ENCODE results near the gene VPS13D. TPM values are rescaled to one million over a fixed set of nuclear protein-coding genes. Genes with fewer than 3 reads are reported as not detected.
A peak's percentile ranks its signal among the peaks of the same experiment; 100 is the strongest.

The VPS13D gene
- total RNA-seq, 6 experiments from 2014 or later, result 25.9 to 36.9 (median 30.8) TPM

GRCh38 chr1:12309783-12310742 lies 80.2 kb downstream of the VPS13D start:
- no peak for TF ChIP-seq POLR2A (IDR thresholded peaks at IDR 0.05)
- no peak for TF ChIP-seq CTCF (IDR thresholded peaks at IDR 0.05)
- ATAC-seq, result no peak
- H3K4me3 ChIP-seq, result no peak overlapping the region
- no peak for DNase-seq
- intact Hi-C loops (cut with DNase I), result loop anchor here (10.0 kb wide), 1 partner anchor 345 kb away; no protein-coding TSS in a partner anchor
- H3K36me3 ChIP-seq, result peaks cover 6 to 63% (median 19%) of the 10 kb centered on the region in 4 donors
- H3K4me1 ChIP-seq, result no peaks in the 10 kb centered on the region
- no peaks in the 10 kb centered on the region for H3K27me3 ChIP-seq
- 81% methylated on average over 6 of the region's 6 CpGs for WGBS (ENCODE audit: insufficient coverage, low coverage, low lambda C conversion rate, missing lambda C conversion rate)
- no peak overlapping the region for H3K27ac ChIP-seq
- no peaks in the 10 kb centered on the region for H3K9me3 ChIP-seq

GRCh38 chr1:12314333-12314903 lies 84.6 kb downstream of the VPS13D start:
- Histone ChIP-seq H3K27ac (no peak overlapping the region), H3K4me3 (no peak overlapping the region), H3K36me3 (peaks cover under 1 to 48% (median 17%) of the 10 kb centered on the region in 4 donors), H3K9me3 (no peaks in the 10 kb centered on the region), H3K27me3 (no peaks in the 10 kb centered on the region), H3K4me1 (no peaks in the 10 kb centered on the region)
- TF ChIP-seq POLR2A (IDR thresholded peaks at IDR 0.05) (no peak), CTCF (IDR thresholded peaks at IDR 0.05) (peak; percentile 35 to 52 (median 40))
- WGBS (ENCODE audit: insufficient coverage, low coverage, low lambda C conversion rate, missing lambda C conversion rate), result 47% methylated on average over 1 of the region's 1 CpG
- intact Hi-C loops (cut with DNase I), result loop anchor here (10.0 kb wide), 1 partner anchor 340 kb away; no protein-coding TSS in a partner anchor
- DNase-seq (no peak), ATAC-seq (peak; percentile 43 to 67 (median 50))

- Histone ChIP-seq H3K27me3 (no peaks in the 10 kb centered on the region), H3K36me3 (peaks cover 0 to 46% (median 15%) of the 10 kb centered on the region in 4 donors), H3K4me1 (no peaks in the 10 kb centered on the region), H3K27ac (no peak overlapping the region), H3K4me3 (no peak overlapping the region), H3K9me3 (no peaks in the 10 kb centered on the region)
- DNase-seq (no peak), ATAC-seq (peak in 2 of 4 donors; percentile 13 to 41)
- intact Hi-C loops (cut with DNase I), result loop anchor here (10.0 kb wide), 1 partner anchor 340 kb away; no protein-coding TSS in a partner anchor
- 79% methylated on average over 2 of the region's 2 CpGs for WGBS (ENCODE audit: insufficient coverage, low coverage, low lambda C conversion rate, missing lambda C conversion rate)
- TF ChIP-seq POLR2A (IDR thresholded peaks at IDR 0.05), result no peak
- TF ChIP-seq CTCF (IDR thresholded peaks at IDR 0.05), result no peak
These were observed 85.3 kb downstream of the VPS13D start for GRCh38 chr1:12315146-12315545.

- Histone ChIP-seq H3K4me3 (no peak overlapping the region), H3K27me3 (no peaks in the 10 kb centered on the region), H3K27ac (no peak overlapping the region), H3K9me3 (no peaks in the 10 kb centered on the region), H3K36me3 (peaks cover 0 to 50% (median 15%) of the 10 kb centered on the region in 4 donors), H3K4me1 (no peaks in the 10 kb centered on the region)
- intact Hi-C loops (cut with DNase I), result loop anchor here (10.0 kb wide), 1 partner anchor 338 kb away; no protein-coding TSS in a partner anchor
- TF ChIP-seq POLR2A (IDR thresholded peaks at IDR 0.05), result no peak
- TF ChIP-seq CTCF (IDR thresholded peaks at IDR 0.05), result no peak
- 92% methylated on average over 2 of the region's 2 CpGs for WGBS (ENCODE audit: insufficient coverage, low coverage, low lambda C conversion rate, missing lambda C conversion rate)
- DNase-seq (no peak), ATAC-seq (peak in 2 of 4 donors; percentile 24 to 25)
These were observed 86.5 kb downstream of the VPS13D start for GRCh38 chr1:12316331-12316730.

All from right lobe of liver (tissue), 6 donors.